8988T (cell line): Measurements from ENCODE around the gene HNRNPUL1.
A peak's percentile ranks its signal among the peaks of the same experiment; 100 is the strongest.
"Not testable (repeated sequence)": the region's sequence is repeated elsewhere in the genome, so short reads cannot be mapped to it uniquely, and the experiment has no call there.

Experiments used
- DNase-seq: peaks from one replicate; pipeline ENCODE4 v3.0.0; 2011

Gene HNRNPUL1

DNA sequence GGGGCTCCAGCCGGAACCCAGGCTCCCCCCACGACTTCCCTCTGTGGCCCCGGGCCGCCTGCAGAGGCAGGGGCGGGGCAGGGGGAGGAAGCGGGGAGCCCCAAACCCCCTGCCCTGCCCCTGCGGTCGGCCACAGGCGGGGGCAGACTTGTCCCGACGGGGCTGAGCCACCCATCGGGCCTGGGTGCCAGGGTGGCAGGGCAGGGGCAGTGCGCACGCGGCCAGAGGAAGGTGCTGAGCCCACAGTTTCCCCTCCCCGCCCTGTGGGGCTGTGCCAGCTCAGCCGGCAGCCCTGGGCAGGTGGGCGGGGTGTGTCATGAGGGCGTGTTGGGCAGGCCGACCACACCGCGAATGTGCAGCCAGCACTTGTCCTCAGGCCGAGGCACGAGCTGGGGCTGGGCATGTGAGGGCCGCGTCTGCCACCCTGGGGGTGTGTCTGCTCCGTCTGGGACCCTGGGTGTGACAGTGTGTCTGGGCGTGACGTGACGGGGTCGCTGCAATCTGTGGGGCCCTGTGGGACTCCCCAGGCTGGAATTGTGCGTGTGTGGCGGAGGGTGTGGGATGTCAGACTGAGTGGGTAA lies 63.5 kb downstream of the HNRNPUL1 start:
- peak; percentile 63 for DNase-seq

DNA sequence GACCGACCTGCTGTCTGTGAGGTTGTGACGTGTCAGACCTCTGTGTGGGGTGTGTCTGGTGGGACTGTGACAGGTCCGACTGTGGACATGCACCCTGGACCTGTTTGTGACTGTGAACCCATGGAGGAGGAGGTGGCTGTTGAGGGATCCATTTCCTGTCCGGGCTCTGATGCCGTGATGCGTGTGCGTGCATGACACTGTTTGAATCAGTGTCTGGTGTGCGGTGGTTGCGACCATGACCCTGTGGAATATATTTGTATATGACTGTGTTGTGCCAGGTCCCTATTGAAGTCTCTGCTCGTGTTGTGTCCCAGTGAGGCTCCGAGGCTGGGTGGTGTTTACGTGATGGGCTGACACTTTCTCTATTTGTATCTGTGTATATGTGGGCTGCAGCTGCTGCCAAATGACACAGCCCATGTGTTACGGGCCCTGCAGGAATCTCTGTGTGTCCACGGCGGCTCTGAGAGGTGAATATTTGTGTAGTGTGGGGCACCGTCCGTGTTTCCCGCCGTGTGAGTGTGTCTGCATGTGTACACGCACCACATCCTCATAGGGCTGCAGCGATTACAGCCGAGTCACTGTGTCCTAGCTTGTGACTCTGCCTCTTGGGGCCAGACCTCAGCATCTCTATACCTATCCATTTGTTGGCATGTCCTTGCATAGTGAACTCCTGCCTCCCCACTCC lies 64.1 kb downstream of the HNRNPUL1 start:
- DNase-seq: no peak

DNA sequence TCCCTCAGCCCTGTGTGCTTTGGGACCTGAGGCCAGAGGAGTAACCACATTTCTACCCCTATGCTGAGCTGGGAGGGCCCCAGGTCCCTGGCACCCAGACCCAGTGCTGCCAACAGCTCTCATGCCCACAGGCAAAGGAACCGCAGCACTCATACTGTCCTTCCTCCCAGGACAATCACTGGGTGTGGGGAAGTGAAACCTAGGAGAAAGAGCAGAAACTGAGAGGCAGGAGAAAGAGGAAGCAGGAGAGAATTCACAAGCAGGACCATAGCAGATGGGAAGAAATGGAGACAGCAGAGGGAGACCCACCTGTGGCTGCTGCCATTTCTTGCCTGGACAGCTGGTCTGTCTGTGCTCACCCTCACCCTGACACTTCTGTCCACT lies 64.7 kb downstream of the HNRNPUL1 start:
- DNase-seq: no peak

DNA sequence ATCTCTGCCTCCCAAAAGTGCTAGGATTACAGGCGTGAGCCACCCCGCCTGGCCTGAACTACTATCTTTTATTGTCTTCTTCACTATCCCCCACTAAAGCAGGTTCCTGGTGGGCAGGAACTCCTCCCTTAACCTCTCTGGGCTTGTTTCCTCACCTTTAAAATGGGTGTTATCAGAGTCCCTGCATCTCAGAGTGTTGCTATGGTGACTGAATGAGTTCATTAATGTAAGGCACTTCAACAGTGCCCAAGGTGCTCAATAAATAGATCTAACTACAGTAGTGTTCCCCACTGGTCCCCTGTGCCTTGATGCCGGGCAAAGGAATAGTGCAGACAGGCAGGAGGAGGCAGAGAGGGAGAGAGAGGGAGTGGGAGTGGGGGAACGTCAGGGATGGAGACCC lies 66.3 kb downstream of the HNRNPUL1 start:
- no peak for DNase-seq

DNA sequence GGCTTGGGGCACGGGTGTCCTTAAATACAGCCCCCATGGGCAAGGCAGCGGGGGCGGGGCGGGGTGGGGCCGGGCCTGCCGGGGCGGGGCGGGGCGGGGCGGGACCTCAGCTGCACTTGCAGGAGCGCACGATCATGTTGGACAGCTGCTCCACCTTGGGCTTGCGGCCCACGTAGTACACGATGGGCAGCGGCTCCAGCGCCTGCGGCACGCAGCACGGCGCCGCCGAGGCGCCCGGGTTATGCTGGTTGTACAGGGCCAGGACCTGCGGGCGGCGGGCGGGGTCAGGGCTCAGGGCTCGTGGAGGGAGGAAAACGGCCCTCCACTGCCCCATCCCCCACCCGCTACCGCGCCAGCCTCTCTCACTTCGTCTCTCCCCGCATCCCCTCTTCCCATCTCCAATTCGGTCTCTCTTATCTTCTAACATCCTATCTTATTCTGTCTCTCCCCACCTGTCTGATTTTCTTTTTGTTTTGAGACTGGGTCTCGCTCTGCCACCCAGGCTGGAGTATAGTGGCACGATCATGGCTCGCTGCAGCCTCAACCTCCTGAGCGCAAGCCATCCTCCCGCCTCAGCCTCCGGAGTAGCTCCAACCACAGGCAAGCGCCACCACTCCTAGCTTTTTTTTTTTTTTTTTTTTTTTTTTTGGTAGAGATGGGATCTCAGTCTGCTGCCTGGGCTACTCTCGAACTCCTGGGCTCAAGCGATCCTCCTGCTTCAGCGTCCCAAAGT lies 66.9 kb downstream of the HNRNPUL1 start:
- no peak for DNase-seq

DNA sequence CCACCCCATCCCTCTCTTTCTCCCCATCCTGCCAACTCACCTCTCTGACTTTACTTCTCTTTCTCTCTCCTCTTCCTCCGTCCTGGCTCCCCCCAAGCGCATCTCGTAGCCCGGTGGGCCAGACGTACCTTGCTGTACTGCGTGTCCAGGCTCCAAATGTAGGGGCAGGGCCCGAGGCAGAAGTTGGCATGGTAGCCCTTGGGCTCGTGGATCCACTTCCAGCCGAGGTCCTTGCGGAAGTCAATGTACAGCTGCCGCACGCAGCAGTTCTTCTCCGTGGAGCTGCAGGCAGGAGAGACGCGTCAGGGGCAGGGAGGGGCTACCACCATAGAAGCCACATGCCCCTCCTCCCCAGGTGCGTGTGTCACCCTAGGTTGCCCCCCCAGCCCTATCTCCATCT lies 67.8 kb downstream of the HNRNPUL1 start:
- no peak for DNase-seq

DNA sequence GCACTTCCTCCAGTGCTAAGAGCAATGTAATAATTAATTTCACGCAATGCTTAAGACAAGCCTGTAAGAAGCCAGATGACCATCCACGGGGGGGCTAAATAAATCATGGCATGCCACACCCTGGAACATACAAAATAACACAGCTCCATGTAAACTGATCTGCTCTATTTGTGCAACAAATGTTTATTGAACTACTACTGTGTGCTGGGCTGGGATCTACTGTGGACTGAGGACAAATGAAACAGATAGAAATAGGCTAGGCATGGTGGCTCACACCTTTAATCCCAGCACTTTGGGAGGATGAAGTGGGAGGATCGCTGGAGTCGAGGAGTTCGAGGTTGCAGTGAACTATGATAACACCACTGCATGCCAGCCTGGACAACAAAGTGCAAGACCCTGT lies 68.3 kb downstream of the HNRNPUL1 start:
- no peak for DNase-seq

DNA sequence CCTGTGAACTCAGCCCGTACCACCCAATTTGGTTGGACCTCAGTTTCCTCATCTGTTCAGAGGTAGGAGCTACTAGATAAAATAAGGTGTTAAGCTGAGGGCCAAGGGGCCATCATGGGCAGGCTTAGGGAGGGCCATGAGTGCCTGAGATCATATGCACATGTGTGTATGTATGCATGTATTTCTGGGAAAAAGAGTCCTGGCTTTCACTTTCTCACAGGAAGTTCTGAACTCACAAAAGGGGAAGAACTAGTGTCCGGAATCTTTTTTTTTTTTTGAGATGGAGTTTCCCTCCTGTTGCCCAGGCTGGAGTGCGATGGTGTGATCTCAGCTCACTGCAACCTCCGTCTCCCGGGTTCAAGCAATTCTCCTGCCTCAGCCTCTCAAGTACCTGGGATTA lies 70.6 kb downstream of the HNRNPUL1 start:
- no peak for DNase-seq

DNA sequence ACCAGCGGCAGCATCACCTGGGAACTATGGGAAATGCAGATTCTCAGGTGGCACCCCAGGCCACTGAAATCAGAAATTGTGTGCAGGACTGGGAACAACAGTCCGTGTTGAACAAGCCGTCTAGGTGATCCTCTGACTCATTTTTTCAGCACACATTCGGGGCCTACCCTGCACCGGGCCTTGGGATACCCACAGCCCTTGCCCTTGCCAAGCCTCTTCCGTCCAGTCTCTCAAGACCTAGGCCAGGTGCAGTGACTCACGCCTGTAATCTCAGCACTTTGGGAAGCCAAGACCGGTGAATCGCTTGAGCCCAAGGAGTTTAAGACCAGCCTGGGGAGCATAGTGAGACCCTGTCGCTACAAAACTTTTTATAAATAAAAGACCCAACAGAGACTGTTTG lies 71.3 kb downstream of the HNRNPUL1 start:
- DNase-seq: no peak

DNA sequence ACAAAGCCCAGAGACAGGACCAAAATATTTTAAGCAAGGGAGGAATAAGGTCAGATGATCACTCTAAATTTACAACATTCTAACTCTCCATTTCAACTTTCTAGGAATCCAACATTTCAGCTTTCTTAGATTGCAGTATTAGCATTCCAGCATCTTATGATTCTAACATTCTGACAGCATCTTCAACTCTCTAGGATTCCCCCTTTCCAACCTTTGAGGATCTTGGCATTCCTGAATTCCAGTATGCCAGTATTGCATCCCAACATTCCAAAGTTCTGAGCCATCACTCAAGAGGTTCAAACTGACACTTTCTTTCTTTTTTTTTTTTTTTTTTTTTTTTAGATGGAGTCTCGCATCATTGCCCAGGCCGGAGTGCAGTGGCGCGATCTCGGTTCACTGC lies 75.8 kb downstream of the HNRNPUL1 start:
- DNase-seq: no peak

DNA sequence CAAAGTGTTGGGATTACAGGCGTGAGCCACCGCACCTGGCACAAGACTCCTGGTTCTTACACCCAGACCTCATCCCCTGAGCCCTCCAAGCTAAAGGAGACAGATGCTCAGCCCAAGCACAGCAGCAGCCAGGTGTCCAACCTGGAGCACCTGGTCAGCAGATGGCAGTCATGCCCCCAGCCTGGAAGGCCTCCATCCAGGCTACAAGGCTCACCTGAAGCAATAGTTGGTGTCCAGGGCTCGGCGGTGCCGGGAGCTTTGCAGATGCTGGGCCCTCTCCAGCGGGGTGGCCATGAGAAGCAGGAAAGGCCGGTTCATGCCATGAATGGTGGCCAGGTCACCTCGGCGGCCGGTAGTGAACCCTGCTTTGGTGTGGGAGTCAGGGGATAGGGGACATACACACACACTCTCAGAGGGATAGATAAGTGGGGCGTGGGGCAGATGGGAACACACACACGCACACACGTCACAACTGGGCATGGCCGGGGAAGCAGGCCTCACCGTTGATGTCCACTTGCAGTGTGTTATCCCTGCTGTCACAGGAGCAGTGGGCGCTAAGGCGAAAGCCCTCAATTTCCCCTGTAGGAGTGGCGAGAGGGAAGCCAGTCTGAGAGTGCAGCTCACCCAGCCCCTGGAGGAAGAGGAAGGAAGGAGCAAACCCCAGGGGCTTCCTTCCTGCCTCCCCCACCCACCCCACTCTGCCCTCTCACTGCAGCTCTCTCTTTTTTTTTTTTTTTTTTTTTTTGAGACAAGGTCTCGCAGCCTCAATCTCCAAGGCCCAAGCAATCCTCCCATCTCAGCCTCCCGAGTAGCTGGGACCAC lies 77.7 kb downstream of the HNRNPUL1 start:
- DNase-seq: no peak

DNA sequence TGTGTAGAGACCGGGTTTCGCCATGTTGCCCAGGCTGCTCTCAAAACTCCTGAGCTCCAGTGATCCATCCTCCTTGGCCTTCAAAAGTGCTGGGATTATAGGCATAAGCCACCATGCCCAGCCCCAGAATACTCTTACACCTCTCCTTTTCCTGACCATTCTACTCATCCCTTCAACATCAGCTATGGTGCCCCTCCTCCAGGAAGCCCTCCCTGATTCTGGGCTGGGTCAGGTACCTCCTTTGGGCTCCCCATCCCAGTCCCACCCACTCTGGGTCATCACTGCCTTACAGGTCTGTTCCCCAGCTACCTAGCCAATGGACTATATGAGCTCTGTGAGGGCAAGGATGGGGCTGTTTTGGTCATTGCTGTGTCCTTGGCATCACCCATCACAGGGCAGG lies 80.0 kb downstream of the HNRNPUL1 start:
- no peak for DNase-seq

DNA sequence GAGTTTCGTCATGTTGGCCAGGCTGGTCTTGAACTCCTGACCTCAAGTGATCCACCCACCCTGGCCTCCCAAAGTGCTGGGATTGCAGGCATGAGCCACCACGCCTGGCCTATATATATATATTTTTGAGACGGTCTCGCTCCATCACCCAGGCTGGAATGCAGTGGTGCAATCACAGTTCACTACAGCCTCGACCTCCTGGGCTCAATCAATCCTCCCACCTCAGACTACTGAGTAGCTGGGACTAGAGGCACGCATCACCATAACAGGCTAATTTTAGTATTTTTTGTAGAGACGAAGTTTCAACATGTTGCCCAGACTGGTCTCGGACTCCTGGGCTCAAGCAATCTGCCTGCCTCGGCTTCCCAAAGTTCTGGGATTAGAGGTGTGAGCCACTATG lies 82.7 kb downstream of the HNRNPUL1 start:
- DNase-seq: not testable (repeated sequence)

DNA sequence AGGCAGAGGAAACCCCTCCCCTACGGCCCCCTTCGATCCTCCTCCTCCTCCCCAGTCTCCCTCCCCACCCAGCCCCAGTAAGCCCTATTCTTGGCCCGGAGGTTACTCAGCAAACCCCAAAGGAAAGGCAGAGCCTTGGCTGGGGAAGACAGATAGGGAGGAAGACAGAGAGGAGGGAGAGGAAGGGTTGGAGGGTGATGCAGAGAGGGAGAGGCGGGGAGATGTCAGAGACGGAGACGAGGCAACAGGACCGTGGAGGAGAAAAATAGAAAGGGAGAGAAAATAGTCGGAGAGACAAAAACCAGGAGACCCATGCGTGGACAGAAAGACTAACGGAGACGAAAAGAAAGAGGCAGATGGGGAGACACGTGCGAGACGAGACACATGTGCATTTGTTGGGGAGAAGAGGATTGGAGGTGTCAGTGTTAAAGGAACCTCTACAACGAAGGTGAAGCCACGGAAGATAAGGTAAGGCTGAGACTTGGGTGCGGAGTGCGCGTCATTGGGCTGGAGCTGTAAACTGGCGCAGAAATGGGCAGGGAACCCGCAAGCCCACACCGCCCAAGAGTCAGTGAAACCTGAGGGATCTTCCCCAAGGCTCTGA lies 86.7 kb downstream of the HNRNPUL1 start:
- DNase-seq: no peak

DNA sequence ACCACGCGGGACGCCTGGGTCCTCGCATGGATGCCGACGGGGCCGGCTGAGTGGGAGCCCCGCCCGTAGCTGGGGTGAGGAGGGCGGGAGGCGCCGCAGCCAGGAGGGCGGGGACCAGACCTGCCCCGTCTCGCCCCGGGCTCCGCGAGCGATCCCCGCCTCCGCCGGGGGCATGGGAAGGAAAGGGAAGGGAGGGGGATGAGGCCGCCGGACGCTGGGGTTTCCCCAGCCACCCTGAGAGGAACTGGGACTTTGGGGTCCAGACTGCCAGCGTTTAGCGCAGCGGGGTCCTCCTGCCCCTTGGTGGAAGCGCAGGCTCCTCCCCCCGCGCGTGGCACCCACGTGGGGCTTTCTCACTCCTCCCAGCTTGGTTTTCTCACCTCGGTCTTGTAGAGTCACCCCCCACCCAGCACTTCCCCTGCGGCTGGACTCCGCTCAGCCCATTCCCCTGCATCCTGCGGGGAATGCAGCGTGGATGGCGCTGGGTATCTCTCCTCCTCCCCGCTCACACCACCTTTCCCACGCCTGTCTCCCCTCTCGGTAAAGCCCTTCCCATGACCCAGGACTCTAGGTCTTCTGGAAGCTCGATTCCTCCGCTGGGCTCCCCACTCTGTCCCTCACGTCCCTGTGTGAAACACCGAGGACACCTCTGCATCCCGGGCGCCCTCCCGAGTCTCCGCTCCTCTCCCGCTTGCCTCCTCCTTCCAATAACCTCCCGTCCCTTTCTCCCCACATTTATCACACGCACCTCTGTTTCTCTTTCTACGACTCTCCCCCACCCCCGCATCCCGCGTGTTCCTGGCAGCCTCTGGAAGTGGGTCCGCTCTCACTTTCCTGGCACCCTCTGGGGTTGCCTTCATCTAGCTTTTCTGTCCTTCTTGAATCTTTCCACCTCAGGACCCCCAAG lies 87.4 kb downstream of the HNRNPUL1 start:
- DNase-seq: peak; percentile 64

DNA sequence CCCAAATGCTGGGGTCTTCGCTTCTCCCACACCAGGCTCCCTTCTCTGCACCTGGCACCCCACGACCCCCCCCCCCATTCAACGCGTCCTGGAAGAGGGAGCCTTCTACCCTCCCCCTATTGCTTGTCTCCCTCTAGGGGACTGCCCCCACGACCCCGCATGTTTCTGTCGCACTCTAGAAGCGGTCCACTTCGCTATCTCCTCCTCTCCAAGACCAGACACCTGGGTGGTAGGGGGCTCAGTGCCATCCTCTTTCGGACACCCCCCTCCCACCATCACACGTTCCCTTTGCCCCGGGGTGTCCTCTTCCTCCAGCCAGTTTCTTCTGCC lies 88.1 kb downstream of the HNRNPUL1 start:
- no peak for DNase-seq

DNA sequence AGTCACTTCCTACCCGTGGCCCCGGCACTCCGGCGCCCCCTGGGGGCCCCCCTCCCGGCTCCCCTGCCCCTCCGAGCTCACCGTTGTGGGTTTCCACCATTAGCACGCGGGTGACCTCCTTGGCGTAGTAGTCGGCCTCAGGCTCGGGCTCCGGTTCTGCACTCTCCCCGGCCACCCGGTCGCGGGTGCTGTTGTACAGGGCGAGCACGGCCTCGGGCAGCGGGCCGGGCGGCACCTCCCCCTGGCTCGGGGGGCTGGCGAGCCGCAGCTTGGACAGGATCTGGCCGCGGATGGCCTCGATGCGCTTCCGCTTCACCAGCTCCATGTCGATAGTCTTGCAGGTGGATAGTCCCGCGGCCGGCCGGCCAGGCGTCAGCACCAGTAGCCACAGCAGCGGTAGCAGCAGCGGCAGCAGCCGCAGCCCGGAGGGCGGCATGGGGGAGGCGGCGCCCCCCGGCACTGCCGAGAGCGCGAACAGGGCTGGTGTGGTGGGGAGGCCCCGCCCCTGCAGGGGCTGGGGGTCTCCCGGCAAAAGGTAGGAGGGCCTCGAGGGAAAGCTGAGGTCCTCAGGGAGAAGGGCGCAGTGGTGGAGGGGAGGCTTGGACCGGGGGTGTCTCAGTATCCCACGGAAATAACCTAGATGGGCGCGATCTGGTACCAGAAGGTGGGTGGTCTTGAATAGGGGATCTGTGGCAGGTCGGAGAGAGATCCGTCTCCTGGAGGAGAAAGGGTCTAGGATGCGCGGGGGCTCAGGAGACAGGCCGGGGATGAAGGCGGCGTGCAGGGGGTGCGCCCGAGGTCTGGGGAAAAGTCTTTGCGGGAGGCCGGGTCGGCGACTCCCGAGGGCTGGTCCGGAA lies 88.7 kb downstream of the HNRNPUL1 start:
- peak; percentile 65 for DNase-seq

DNA sequence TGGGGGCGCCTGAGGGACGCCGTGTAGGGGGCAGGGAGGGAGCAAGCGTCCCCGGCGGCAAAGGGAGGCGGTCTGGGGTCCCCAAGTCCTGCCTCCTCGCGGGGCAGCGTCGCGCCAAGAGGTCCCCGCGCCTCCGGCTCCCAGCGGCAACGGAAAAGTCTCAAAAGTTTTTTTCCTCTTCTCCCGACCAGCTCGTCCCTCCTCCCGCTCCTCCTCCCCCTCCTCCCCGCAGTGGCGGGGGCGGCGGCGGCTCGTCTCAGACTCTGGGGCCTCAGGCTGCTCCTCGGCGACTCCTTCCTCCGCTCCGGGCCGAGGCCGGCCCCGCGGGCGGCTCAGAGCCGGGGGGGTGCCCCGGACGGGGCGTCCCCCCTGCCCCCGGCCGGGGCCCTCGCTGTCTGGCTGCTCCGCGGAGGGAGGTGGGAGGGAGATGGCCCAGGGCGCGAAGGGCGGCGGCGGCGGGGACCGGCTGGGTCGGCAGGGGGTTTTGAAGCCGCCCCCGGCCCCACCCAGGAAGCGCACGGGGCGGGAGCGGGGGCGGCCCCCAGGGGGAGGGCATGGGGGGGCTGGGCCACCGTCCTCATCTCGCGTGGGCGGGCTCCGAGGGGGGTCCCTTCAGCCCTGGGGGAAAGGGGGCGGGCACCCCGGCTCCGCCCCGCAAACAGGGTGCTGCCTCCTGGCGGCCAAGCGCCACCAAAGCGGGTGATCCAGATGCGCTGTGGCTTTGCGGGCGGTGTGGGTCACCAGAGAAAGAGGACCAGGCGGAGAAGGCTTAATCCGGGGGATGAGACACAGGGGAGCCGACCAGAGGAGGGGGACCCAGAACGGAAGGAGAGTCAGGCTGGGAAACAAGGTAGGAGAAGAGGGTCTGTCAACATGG lies 89.5 kb downstream of the HNRNPUL1 start, which contains the start of gene TGFB1:
Gene TGFB1 (minus strand): TSS at position 457 of the 877 bp plus-strand sequence. CDS start 878 bp downstream, outside the sequence.
- DNase-seq: peak; percentile 86

DNA sequence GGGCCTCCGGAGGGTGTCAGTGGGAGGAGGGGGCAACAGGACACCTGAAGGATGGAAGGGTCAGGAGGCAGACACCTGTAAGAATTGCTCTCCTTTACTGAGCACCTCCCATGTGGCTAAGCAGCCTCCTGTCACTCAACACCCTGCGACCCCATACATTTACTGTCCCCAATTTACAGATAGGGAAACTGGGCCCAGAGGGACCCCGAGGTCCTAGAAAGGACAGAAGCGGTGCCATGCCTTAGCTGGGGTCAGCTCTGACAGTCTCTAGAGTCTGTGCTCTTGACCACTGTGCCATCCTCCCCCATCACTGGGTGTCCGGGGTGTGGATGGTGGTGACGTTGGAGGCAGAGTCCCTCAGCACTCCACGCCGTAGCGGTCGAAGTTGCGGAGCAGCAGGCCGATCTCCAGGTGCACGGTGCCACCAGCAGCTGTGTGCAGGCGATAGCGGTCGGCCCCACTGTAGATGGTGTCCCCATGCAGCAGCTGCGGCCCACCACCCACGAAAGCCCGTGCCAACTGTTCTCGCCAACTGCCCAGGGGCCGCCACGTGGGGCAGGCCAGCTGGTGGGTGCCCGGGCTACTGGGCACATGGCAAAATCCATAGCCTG lies 90.3 kb downstream of the HNRNPUL1 start:
- DNase-seq: no peak
